Activated gamma-delta T cell treated with Interleukin-2 at 50 U/mL for 16 hours (primary cell): ENCODE data around the gene MICALL2.
A peak's percentile ranks its signal among the peaks of the same experiment; 100 is the strongest.
"Not testable (repeated sequence)": the region's sequence is repeated elsewhere in the genome, so short reads cannot be mapped to it uniquely, and the experiment has no call there.

Source experiments
- DNase-seq: peaks from one replicate; pipeline ENCODE4 v3.0.0-alpha.2; 2020

The MICALL2 gene

DNA sequence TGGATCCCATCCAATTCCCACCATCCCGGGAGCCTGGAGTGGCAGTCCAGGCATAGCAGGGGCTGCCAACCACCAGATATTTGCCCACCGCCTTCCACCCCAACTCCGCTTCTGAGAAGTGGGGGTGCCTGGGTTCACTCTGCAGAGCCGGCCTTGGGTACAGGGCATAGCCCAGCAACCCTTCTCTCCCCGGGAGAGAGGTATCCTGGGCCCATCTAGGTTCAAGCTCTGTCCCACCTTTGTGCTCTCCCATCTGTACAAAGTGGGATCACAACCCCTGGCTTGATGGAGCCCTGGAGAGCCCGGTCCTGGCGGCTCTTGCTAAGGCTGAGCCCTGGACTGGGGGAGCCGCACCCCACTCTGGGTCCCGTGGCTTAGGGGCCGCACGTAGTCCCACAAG, 12.2 kb downstream of the MICALL2 start:
- no peak for DNase-seq

GRCh38 chr7:1446620-1447032, 12.6 kb downstream of the MICALL2 start:
- DNase-seq, result no peak

GRCh38 chr7:1446026-1446425, 13.2 kb downstream of the MICALL2 start:
- not testable (repeated sequence) for DNase-seq

GRCh38 chr7:1445341-1445740, 13.9 kb downstream of the MICALL2 start:
- no peak for DNase-seq

DNA sequence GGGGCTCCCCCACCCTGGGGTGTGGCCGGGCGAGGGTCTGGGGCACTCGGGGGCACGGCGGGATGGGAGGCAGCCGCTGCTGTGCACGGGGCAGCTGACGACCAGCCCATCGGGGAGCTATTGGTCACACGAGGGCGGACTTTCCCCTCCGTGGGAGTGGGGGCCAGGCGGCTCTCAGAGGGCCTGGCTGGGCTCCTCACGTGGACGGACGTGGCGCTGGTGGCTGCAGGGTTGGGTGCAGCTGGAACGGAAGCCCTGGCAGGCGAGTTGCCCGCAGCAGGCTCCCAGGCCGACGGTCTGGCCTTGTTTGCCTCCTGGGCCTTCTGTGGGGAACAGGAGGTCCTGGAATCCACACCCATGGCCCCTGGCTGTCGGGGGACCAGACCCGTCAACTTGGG, 14.3 kb downstream of the MICALL2 start:
- no peak for DNase-seq

- DNase-seq, result no peak
These were observed 14.9 kb downstream of the MICALL2 start for GRCh38 chr7:1444214-1444924.

DNA sequence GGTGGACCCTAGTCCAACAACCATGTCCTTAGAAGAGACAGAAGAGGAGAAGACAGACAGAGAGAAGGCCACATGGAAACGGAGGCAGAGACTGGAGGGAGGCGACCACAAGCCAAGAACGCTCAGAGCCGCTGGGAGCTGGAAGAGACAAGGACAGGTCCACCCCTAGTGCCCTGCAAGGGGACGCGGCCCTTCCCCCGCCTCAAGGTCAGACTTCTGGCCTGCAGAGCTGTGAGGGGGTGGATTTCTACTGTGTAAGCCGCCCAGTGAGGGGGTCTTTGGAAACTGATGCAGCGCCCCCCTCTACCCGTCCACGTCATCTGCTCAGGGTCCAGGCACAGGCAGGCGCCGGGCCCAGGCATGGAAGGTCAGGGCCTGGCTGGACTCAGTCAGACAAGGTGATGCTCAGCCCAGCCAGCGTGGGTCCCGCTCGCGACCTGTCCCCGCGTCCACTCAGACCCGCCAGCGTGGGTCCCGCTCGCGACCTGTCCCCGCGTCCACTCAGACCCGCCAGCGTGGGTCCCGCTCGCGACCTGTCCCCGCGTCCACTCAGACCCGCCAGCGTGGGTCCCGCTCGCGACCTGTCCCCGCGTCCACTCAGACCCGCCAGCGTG, 15.6 kb downstream of the MICALL2 start:
- not testable (repeated sequence) for DNase-seq

- DNase-seq, result no peak
These were observed 16.7 kb downstream of the MICALL2 start for GRCh38 chr7:1442355-1443124.

GRCh38 chr7:1441615-1442354, 17.5 kb downstream of the MICALL2 start:
- no peak for DNase-seq

- no peak for DNase-seq
These were observed 18.6 kb downstream of the MICALL2 start for GRCh38 chr7:1440620-1441019.

DNA sequence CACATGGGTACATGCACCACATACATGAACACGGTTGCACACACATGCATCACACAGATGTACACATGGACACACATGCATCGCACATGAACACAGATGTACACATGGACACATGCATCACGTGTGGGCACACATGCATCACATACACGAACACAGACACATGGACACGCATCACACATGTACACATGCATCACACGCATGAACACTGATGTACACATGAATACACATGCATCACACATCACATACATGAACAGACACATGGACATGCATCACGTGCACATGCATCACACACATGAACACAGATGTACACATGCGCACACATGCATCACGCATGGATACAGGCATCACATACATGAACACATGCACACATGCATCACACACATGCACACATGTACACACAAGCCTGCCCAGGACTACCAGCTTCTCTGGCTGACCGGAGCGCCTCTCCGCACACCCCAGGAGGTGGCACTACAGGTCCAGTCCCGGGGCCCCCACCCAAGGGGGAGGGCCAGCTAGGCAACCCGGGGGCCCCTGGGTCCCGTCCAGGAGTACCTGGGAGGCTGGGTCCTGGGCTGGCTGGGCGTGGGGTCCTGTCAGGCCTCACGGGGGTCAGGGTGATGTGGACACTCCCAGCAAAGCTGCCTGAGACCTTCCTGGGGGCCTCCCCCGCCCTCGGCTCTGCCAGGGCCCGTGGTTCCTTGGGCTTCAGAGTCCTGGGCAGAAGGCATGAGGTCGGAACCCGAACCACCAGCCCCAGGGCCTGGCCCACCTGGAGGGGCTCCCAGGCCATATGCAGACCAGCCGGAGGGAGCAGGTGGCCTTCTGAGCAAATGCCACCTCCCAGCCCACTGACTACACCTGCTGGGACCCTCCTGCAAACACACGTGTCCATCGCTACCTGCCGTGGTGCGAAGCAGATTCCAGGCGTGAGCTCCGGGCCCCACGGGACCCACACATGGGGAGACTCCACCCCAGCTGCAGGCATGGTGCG, 19.6 kb downstream of the MICALL2 start:
- DNase-seq, result no peak

- DNase-seq, result no peak
These were observed 20.4 kb downstream of the MICALL2 start for GRCh38 chr7:1438821-1439220.

DNA sequence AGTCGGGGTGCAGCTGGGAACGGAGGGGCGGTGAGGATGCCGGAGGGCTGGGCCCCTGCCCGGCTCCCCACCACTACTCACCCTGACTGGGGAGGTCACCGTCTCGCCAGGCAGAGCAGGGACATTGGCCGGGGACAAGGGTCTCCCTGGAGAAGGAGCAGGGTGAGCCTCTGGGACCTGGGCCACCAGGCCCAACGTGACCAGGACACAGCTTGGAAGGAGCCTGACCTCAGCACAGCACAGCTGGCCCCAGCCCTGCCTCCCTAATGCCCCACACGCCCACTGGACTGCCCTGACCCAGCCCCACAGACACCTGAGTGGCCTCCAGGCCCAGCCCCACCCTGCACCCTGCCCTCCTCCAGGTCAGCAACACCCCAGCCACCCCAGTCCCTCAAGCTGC, 21.1 kb downstream of the MICALL2 start:
- DNase-seq, result no peak

DNA sequence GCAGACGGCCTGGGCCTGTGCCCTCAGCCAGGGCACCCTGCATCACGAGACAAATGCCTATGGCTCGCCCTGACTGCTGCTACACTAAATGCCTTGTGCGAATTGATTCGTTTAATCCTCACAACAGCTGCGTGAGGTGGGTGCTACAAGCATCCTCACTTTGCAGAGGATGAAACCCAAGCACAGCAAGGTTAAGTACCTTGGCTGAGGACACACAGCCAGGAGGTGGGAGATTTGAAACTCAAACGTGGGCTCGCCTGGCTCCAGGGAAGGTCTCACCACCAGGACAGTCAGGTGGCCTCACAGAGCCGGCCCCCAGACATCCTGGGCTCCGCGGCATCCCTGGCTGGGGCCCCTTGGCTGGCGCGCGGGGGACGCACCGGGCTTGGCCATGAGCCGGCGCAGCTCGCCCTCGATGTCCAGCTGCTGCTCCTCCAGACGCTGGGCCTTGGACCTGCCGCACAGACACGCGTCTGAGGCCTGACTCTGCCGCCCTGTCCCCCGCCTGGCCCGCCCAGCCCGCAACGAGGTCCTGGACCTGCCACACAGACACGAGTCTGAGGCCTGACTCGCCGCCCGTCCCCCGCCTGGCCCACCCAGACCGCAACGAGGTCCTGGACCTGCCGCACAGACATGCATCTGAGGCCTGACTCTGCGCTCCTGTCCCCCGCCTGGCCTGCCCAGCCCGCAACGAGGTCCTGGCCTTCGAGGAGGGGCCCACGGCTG, 22.0 kb downstream of the MICALL2 start:
- DNase-seq, result no peak

DNA sequence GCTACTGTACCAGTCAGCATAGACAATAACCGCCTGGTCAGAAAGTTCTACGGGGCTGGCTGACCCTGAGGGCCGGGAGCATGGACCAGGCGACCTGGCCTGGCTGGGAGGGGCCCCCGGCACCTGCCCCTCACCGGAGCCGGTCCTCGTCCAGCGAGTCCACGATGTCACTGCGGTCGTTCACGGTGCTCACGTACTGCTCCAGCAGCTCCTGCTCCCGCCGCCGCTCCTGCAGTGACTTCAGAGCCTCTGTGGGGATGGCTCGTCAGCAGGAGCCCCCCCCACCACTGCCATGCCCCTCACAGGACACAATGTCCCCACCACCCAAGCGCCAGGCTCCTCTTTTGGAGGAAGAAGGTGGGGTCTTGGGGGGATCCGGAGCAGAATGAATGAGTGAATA, 22.7 kb downstream of the MICALL2 start:
- DNase-seq, result no peak

- no peak for DNase-seq
These were observed 24.2 kb downstream of the MICALL2 start for GRCh38 chr7:1434891-1435670.

DNA sequence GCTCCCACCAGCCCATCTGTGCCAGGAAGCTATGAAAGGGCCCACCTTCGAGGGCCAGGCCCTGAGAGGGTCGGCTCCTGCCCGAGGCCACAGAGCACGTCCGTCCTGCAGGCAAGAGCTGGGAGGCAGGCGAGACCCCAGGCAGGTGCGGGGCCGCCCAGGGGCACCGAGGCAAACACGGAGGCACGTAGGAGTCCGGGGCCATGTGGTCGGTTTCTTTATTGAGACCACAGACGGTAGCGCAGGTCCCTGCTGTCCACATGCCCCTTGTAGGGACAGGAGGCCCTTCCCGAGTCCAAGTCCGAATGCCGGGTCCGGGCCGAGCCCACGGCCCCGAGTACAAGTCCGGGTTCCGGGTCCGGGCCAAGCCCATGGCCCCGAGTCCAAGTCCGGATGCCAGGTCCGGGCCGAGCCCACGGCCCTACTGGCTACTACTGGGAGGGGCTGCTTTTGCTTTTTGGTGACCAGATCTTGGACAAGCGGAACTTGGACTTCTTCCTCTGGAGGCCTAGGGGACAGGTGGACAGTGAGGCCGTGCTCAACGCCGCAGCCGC, 25.0 kb downstream of the MICALL2 start:
- no peak for DNase-seq

GRCh38 chr7:1433128-1433920, 25.9 kb downstream of the MICALL2 start:
- DNase-seq, result no peak

GRCh38 chr7:1432411-1433082, 26.7 kb downstream of the MICALL2 start:
- peak; percentile 82 for DNase-seq
